ENCODE measurements around the gene NSD2. TPM values are rescaled to one million over a fixed set of nuclear protein-coding genes. Genes with fewer than 3 reads are reported as not detected.

Gene NSD2
- total RNA-seq, 2 experiments from 2014 or later: 166 to 177 TPM

DNA sequence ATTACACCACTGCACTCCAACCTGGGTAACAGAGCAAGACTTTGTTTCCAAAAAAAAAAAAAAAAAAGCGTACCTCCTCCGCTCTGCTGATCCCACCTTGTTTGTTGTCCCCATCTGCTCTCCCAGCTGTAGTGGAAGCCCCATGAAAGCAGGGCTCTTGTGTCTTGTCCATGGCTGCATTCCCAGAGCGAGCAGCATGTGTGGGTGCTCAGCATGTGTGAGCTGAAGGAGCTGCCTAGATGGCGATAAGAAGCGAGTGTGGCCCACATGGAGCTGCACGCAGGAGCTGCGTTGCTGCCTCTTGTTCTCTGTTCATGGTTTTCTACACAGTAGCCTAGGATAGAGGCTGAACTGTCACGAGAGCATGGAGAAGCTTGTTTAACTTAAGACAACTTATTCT, 12.4 kb downstream of the NSD2 start:
- CTCF ChIA-PET: interaction anchor here (0.7 to 3.3 kb wide), 3 partner anchors 16 to 92 kb away, joined by 3 to 9 read pairs (median 4); no protein-coding TSS in a partner anchor
- POLR2A ChIA-PET: interaction anchor here (0.6 kb wide), 1 partner anchor 125 kb away, joined by 3 read pairs; the partner anchor contains the start of gene NELFA

DNA sequence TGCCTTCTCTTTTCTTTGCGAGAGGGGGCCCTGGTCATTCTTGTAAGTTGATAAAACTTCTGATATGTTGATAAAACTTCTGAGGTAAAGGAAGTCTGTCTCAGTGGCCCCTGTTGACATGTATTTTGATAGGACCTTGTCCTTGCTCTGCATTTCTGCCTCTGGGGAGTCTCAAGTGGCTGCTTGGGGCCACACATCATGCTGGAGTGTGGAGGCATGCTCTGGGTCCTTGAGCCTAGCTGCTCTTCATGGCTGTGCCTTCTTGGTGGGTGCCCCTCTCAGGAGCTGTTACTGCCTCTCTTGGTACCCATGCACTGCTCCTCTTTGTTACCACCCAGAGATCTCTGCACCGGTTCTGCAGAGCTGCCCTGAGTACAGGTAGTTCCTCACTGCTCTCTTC, 14.2 kb downstream of the NSD2 start:
- ChIA-PET CTCF (interaction anchor here (3.3 kb wide), 1 partner anchor 14 kb away, joined by 9 read pairs; no protein-coding TSS in a partner anchor), POLR2A (no interaction called here)

DNA sequence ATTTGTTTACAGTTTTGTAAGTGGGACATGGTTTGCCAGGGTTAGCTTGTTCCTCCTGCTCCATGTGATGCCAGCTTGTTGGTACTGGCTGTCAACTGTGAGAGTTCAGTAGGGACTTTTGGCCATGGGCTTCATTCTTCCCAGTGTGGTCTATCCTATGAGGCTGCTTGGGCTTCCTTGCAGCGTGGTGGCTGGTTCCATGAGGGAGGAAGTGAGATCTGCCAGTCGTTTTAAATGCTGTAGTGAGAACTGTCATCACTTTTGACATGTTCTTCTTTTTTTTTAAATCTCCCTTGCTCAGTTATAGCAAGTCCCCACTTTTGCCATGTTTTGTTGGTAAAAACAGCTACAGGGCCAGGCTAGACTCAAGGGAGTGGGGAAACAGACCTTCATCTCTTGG, 15.9 kb downstream of the NSD2 start:
- ChIA-PET POLR2A (interaction anchor here (0.6 kb wide), 1 partner anchor 17 kb away, joined by 3 read pairs; no protein-coding TSS in a partner anchor), CTCF (interaction anchor here (2.2 kb wide), 1 partner anchor 11 kb away, joined by 5 read pairs; no protein-coding TSS in a partner anchor)

DNA sequence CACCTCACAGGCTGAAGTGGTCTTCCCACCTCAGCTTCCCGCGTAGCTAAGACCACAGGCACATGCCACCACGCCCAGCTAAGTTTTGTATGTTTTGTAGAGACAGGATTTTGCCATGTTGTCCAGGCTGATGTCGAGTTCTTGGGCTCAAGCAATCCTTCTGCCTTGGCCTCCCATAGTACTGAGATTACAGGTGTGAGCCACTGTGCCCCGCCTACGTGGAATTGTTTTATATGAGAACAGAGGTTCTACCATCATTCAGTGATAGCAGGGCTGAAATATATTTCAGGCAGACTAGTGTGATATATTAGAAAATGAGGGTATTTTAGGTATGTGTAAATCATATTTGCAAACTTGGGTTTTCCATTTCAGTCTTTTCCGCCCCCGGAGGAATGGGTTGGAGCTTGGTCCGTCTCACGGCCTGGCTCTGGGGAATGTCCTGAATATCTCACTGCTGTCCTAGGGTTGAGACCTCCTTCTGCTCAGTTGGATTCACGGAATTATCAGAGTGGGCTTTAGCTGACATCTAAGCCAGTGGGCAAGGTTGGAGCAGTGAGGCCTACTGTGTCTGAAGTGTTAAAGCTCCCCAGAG, 19.9 kb downstream of the NSD2 start:
- CTCF ChIA-PET: interaction anchor here (0.6 kb wide), 1 partner anchor 33 kb away, joined by 4 read pairs; no protein-coding TSS in a partner anchor
- POLR2A ChIA-PET: no interaction called here

DNA sequence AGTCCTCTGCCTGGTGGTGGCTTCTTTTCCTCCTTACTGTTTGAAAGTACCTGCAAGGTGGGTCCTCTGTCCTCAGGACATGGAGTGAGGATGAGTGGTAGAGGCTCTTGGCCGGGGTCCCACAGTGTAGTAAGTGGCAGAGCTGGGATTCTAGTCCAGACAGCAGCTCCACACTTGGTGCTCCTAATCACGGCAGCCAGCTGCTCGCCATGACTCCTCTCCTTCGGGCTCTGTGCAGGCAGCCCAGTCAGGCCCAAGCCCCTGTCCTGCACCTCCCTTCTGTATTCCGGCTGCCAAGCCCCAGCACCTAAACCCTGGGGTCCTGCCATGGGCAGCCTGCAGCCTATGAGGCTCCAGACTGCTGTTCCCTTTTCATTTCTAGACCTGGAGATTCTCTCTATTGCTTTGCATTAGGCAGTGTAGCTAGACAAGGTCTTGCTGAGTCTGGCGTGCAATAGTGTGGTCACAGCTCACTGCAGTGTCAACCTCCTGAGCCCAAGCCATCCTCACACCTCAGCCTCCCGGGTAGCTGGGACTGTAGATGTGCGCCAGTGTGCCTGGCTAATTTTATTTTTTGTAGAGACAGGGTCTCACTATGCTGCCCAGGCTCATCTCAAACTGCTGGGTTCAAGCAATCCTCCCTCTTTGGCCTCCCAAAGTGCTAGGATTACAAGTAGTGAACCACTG, 24.9 kb downstream of the NSD2 start:
- POLR2A ChIA-PET: interaction anchor here (1.2 kb wide), 1 partner anchor 12 kb away, joined by 4 read pairs; no protein-coding TSS in a partner anchor
- CTCF ChIA-PET: no interaction called here

DNA sequence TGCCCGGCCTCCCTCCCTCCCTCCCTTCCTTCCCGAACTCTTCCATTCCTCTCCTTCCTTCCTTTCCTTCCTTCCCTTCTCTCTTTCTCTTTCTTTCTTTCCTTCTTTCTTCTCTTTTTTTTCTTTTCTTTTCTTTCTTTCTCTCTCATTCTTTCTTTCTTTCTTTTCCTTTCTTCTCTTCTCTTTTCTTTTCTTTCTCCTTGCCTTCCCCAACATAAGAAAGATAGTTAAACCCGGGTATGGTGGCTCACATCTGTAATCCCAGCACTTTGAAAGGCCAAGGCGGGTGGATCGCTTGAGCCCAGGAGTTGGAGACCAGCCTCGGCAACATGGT, 25.4 kb downstream of the NSD2 start:
- POLR2A ChIA-PET: no interaction called here
- CTCF ChIA-PET: no interaction called here

DNA sequence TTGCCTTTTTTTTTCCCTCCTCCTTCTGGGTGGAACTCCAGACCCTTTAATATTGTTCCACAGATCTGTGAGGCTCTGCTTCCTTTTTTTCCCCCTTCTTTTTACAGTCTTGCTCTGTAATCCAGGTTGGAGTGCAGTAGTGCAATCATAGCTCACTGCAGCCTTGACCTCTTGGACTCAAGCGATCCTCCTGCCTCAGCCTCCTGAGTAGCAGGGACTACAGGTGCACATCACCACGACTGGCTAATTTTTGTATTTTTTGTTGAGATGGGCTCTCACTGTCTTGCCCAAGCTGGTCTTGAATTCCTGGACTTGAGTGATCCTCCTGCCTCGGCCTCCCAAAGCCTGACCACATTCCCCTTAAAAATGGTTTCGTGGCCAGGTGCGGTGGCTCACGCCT, 26.8 kb downstream of the NSD2 start:
- CTCF ChIA-PET: interaction anchor here (0.7 to 2.5 kb wide), 5 partner anchors 10 to 150 kb away, joined by 3 to 6 read pairs (median 4); no protein-coding TSS in a partner anchor
- POLR2A ChIA-PET: no interaction called here

DNA sequence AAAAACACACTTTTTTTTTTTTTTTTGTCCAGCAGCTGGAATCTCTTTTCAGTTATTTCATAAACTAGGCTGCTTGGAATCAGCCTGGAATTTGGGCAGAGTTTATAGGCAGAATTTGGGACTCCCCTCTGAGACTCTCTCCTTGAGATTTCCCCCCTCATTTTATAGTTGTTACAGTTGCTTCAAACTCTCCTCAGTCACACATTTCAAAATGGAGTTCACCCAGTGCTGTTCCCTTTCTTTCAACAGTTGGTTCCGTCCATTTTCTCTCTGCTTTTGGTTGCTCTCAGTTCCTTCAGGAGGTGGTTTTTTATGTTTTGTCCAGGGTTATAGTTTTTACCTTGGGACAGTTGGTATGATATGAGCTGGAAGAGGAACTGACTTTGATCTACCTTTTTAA, 27.5 kb downstream of the NSD2 start:
- CTCF ChIA-PET: interaction anchor here (0.7 to 2.5 kb wide), 12 partner anchors 11 to 150 kb away, joined by 3 to 9 read pairs (median 3); no protein-coding TSS in a partner anchor
- POLR2A ChIA-PET: no interaction called here

DNA sequence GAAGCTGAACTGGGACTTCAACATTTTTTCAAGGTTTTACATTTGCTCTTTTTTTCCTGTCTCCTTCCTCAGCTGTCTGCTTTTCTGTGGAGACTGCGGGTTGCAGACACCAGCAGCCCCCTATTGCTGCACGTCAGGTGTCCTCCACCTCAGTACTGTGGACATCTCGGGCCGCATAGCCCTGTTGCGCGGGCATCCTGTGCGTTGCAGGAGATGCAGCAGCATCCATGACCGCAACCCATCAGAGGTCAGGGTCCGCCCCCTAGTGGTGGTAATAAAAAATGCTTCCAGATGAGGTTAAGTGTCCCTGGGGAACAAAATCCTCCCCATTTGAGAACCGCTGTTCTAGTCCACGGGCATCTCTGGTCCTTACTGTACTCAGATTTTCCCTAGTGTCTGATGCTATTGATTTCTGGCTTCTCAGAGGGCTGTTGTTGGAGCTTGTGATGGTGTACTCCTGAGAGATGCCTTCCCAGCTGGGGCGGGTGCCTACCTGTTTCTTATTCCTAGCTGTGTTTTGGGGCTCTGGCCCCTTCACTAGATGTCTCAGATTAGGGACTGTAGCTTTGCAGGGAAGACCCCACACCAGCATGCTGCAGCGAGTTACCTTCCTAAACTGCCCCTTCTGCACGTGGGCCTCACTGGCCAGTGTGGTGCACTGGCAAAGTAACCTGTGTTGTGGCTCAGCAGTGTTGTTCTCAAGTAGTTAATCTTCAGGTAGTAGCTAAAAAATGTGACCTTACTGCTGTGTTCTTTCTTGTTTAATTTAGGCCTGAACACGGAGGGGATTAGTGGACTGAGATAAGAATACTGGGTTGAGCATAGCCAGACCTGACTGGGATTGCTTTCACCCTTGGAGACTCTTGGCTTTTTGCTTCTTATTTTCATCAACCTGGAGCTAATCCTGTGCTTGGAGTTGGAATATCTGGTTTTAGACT, 28.2 kb downstream of the NSD2 start:
- ChIA-PET POLR2A (no interaction called here), CTCF (interaction anchor here (0.6 to 2.5 kb wide), 22 partner anchors 10 to 1358 kb away, joined by 3 to 17 read pairs (median 3); partner anchors contain the start of gene LETM1)

DNA sequence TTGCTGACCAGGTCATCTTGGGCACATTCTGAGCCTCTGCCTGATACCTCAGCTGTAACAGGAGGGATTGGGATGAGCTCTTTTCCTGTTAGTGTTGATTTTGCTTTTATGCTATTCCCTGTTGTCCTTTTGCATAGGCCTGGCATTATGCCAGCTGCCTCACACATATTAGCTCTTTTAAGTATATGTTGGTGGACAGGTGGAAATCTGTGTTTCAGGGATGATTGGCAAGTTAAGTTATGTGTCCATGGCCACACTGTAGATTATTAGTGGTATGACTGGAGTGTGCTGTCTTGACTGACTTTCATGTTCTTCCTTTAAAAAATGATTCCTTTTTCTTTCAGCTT, 28.9 kb downstream of the NSD2 start:
- CTCF ChIA-PET: interaction anchor here (0.5 to 2.5 kb wide), 15 partner anchors 10 to 1358 kb away, joined by 3 to 17 read pairs (median 3); partner anchors contain the start of gene LETM1
- POLR2A ChIA-PET: no interaction called here

DNA sequence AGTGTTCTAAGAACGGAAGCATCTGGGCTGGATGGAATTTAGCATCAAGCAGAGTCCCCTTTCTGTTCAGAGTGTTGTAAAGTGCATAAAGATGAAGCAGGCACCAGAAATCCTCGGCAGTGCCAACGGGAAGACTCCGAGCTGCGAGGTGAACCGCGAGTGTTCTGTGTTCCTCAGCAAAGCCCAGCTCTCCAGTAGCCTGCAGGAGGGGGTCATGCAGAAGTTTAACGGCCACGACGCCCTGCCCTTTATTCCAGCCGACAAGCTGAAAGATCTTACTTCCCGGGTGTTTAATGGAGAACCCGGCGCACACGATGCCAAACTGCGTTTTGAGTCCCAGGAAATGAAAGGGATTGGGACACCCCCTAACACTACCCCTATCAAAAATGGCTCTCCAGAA, 29.4 kb downstream of the NSD2 start:
- POLR2A ChIA-PET: no interaction called here
- CTCF ChIA-PET: interaction anchor here (0.5 to 2.5 kb wide), 9 partner anchors 9 to 251 kb away, joined by 3 to 17 read pairs (median 5); partner anchors contain the start of gene LETM1

DNA sequence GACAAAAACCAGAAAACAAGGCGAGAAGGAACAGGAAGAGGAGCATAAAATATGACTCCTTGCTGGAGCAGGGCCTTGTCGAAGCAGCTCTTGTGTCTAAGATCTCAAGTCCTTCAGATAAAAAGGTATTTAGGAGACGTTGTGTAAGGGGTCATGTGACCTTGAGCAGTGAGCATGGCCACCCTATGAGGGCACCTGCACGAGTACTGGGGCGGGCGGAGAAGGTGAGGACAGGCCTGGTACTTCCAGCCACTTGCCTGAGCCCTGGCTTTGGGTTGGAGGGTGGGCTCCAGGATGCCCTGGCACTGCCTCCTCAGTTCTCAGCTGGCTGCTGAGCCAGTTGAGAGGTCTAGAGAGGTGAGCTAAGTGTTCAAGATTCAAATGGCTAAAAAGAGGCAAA, 29.9 kb downstream of the NSD2 start:
- ChIA-PET CTCF (interaction anchor here (0.8 to 2.5 kb wide), 4 partner anchors 9 to 53 kb away, joined by 3 to 17 read pairs (median 5); partner anchors contain the start of gene LETM1), POLR2A (interaction anchor here (0.9 kb wide), 1 partner anchor 46 kb away, joined by 3 read pairs; no protein-coding TSS in a partner anchor)

DNA sequence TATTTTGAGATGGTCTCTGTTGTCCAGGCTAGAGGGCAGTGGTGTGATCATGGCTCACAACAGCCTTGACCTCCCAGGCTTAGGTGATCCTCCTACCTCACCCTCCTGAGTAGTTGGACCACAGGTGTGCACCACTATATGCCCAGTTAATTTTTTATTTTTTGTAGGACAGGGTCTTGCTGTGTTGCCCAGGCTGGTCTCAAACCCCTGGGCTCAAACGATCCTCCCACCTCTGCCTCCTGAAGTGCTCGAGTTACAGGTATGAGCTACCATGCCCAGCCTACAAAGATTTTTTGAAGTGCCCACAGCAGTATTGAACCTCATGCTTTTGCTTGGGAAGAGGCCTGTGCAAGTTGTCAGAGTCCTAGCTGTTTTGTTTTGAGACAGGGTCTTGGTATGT, 31.1 kb downstream of the NSD2 start:
- ChIA-PET POLR2A (no interaction called here), CTCF (interaction anchor here (0.6 to 1.1 kb wide), 2 partner anchors 12 to 14 kb away, joined by 3 read pairs; no protein-coding TSS in a partner anchor)

DNA sequence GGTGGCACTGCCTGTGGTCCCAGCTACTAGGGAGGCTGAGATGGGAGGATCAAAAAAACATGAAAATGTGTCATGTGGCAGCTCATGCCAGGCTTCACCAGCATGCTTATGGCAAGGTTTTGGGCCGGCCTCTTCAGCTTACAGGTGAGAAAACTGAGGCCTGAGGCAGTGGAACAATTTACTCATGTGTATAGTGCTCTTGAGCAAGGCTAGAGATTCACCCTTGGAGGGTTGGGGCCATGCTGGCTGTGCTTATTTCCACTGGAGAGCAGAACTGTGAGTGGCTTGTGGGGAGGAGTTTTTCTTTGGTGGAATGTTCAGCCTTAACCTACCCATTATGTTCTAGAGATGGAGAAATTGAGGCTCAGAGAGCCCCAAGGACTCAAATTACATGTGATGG, 31.8 kb downstream of the NSD2 start:
- CTCF ChIA-PET: interaction anchor here (1.1 kb wide), 1 partner anchor 13 kb away, joined by 3 read pairs; no protein-coding TSS in a partner anchor
- POLR2A ChIA-PET: no interaction called here

DNA sequence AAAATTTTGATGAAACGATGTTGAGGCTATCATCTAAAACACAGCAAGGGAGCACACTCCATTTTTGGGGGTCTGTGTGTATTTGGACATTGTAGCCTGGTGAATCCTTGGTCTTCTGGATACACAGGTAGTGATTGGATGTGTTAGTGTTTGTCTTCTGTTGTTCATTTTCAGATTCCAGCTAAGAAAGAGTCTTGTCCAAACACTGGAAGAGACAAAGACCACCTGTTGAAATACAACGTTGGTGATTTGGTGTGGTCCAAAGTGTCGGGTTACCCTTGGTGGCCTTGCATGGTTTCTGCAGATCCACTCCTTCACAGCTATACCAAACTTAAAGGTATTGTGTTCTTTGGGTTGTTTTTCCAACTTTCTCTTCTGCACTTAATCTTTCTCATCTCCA, 32.8 kb downstream of the NSD2 start:
- POLR2A ChIA-PET: no interaction called here
- CTCF ChIA-PET: no interaction called here

DNA sequence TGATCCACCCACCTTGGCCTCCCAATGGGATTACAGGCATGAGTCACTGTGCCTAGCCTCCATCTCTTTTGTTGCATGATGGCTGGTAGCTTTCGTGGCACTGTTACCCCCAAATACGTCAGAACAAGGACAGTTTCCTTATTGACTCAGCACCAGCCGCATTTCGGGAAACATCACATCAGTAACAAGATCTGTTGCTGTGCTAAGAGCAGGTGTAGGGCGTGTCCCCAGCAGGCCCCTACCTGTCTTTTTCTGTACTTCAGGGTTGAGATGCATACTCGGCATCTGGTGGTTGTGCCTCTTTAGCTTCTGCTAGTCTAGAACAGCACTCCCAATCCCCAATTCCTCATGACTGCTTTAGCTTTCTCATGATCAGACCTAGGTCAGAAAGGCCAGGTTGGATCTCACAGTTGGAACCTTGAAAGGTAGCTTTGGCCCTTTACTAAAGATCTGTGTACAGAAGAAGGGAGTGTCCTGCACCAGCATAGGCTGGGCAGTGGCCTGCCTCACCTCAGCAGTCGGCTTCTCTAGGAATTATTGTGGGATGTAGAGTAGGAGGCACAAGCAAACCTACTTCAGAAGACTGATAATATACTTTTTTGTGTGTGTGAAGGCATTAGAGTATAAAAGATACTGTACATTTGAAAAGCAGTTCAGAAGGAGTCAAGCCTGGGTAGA, 36.8 kb downstream of the NSD2 start:
- POLR2A ChIA-PET: interaction anchor here (1.1 kb wide), 1 partner anchor 13 kb away, joined by 4 read pairs; no protein-coding TSS in a partner anchor
- CTCF ChIA-PET: interaction anchor here (3.0 kb wide), 1 partner anchor 8 kb away, joined by 17 read pairs; no protein-coding TSS in a partner anchor

DNA sequence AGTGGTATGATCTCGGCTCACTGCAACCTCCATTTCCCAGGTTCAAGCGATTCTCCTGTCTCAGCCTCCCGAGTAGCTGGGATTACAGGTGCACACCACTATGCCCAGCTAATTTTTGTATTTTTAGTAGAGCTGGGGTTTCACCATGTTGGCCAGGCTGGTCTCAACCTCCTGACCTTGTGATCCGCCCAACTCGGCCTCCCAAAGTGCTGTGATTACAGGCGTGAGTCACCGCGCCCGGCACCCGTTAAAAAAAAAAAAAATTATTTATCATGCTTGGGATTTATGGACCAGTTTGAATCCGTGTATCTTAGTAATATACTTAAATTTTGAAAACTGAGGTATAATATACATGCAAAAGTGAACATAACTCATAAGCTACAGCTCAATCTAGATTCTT, 38.5 kb downstream of the NSD2 start:
- POLR2A ChIA-PET: interaction anchor here (0.5 kb wide), 1 partner anchor 142 kb away, joined by 3 read pairs; no protein-coding TSS in a partner anchor
- CTCF ChIA-PET: interaction anchor here (1.3 to 3.0 kb wide), 2 partner anchors 9 to 27 kb away, joined by 3 to 17 read pairs; no protein-coding TSS in a partner anchor

DNA sequence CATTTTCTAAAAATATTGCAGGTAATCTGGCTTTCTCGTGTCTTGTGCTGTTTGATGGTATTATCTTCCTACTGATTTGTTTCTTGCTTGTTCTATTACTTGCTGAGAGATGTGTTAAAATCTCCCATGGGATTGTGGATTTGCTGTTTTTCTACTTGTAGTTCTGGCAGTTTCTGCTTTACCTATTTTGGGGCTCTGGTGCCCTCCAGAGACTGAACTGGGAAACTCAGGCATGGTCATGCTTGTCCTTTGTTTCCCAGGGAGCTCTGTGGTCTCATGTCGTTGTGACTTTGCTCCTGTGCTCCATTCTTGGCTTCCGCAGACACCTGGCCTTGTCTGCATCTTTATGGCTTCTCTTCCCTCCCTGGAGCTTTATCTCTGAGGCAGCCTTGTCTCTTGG, 39.5 kb downstream of the NSD2 start:
- ChIA-PET POLR2A (no interaction called here), CTCF (interaction anchor here (0.7 to 3.0 kb wide), 3 partner anchors 10 to 57 kb away, joined by 3 to 17 read pairs (median 3); no protein-coding TSS in a partner anchor)

All from activated CD8-positive, alpha-beta memory T cell treated with anti-CD3 and anti-CD28 coated beads for 36 hours (primary cell).